ENCODE data around the gene CD59. TPM values are rescaled to one million over a fixed set of nuclear protein-coding genes. Genes with fewer than 3 reads are reported as not detected.

Gene CD59
- total RNA-seq, 2 donors from 2014 or later: 68.2 to 194 TPM

GRCh38 chr11:33716243-33716642 lies 20.0 kb downstream of the CD59 start:
- ATAC-seq (no peak), DNase-seq (peak in 2 of 4 donors; percentile 32 to 46)
- 24 to 47% methylated on average over 2 of the region's 2 CpGs for WGBS, 2 donors
- peaks cover 6 to 13% of the 10 kb centered on the region in 2 donors for H3K36me3 ChIP-seq (replicated peaks in 1 of 2; ENCODE audit: insufficient read depth in 1 of 2, low read depth in 2 of 2)
- no peak overlapping the region for H3K4me3 ChIP-seq
- H3K9me3 ChIP-seq: no peaks in the 10 kb centered on the region
- TF ChIP-seq, protein P1, sequence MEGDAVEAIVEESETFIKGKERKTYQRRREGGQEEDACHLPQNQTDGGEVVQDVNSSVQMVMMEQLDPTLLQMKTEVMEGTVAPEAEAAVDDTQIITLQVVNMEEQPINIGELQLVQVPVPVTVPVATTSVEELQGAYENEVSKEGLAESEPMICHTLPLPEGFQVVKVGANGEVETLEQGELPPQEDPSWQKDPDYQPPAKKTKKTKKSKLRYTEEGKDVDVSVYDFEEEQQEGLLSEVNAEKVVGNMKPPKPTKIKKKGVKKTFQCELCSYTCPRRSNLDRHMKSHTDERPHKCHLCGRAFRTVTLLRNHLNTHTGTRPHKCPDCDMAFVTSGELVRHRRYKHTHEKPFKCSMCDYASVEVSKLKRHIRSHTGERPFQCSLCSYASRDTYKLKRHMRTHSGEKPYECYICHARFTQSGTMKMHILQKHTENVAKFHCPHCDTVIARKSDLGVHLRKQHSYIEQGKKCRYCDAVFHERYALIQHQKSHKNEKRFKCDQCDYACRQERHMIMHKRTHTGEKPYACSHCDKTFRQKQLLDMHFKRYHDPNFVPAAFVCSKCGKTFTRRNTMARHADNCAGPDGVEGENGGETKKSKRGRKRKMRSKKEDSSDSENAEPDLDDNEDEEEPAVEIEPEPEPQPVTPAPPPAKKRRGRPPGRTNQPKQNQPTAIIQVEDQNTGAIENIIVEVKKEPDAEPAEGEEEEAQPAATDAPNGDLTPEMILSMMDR (IDR thresholded peaks at IDR 0.05): peak in 6 of 7 experiments; percentile 13 to 46 (median 21)
- TF ChIP-seq POLR2A (IDR thresholded peaks at IDR 0.05): no peak
- no peaks in the 10 kb centered on the region for H3K27me3 ChIP-seq
- H3K4me1 ChIP-seq: peaks cover 40% of the 10 kb centered on the region
- peak overlapping the region; percentile 4 to 43 (median 22) for H3K27ac ChIP-seq
- intact Hi-C loops (cut with DNase I): no loop called here

GRCh38 chr11:33713856-33714398 lies 22.3 kb downstream of the CD59 start:
- peaks cover 40% of the 10 kb centered on the region for H3K4me1 ChIP-seq
- no peak overlapping the region for H3K4me3 ChIP-seq
- H3K9me3 ChIP-seq: no peaks in the 10 kb centered on the region
- peak overlapping the region in 3 of 4 donors; percentile 28 to 58 (median 29) for H3K27ac ChIP-seq
- no peaks in the 10 kb centered on the region for H3K27me3 ChIP-seq
- DNase-seq (no peak), ATAC-seq (peak; percentile 42)
- 23 to 39% methylated on average over 4 of the region's 4 CpGs for WGBS, 2 donors
- H3K36me3 ChIP-seq (replicated peaks in 1 of 2; ENCODE audit: insufficient read depth in 1 of 2, low read depth in 2 of 2): peaks cover 0 to 16% of the 10 kb centered on the region in 2 donors
- intact Hi-C loops (cut with DNase I): no loop called here
- TF ChIP-seq POLR2A (IDR thresholded peaks at IDR 0.05): no peak
- TF ChIP-seq, protein P1 (IDR thresholded peaks at IDR 0.05): no peak

- Histone ChIP-seq H3K9me3 (no peaks in the 10 kb centered on the region), H3K27ac (peak overlapping the region in 3 of 4 donors; percentile 28 to 58 (median 29)), H3K4me3 (no peak overlapping the region), H3K4me1 (peaks cover 40% of the 10 kb centered on the region), H3K27me3 (no peaks in the 10 kb centered on the region), H3K36me3 (replicated peaks in 1 of 2; ENCODE audit: insufficient read depth in 1 of 2, low read depth in 2 of 2) (peaks cover 0 to 20% of the 10 kb centered on the region in 2 donors)
- 22 to 24% methylated on average over 5 of the region's 5 CpGs for WGBS, 2 donors
- TF ChIP-seq POLR2A (IDR thresholded peaks at IDR 0.05): no peak
- TF ChIP-seq, protein P1 (IDR thresholded peaks at IDR 0.05): no peak
- intact Hi-C loops (cut with DNase I): no loop called here
- DNase-seq: no peak
- ATAC-seq: peak; percentile 24
Measured at GRCh38 chr11:33713151-33713855, 22.9 kb downstream of the CD59 start.

- Histone ChIP-seq H3K27ac (peak overlapping the region in 1 of 4 donors; percentile 29), H3K4me1 (peaks cover 41% of the 10 kb centered on the region), H3K36me3 (replicated peaks in 1 of 2; ENCODE audit: insufficient read depth in 1 of 2, low read depth in 2 of 2) (peaks cover 0 to 20% of the 10 kb centered on the region in 2 donors), H3K27me3 (no peaks in the 10 kb centered on the region), H3K9me3 (no peaks in the 10 kb centered on the region), H3K4me3 (no peak overlapping the region)
- DNase-seq (no peak), ATAC-seq (no peak)
- TF ChIP-seq POLR2A (IDR thresholded peaks at IDR 0.05): no peak
- TF ChIP-seq, protein P1 (IDR thresholded peaks at IDR 0.05): no peak
- 68 to 70% methylated on average over 3 of the region's 3 CpGs for WGBS, 2 donors
- intact Hi-C loops (cut with DNase I): no loop called here
Measured at GRCh38 chr11:33712436-33712835, 23.8 kb downstream of the CD59 start.
